GM13977 (cell line): ENCODE results near the gene KIF20A.
A peak's percentile ranks its signal among the peaks of the same experiment; 100 is the strongest.

Source experiments
- DNase-seq: peaks from one replicate; pipeline ENCODE4 v3.0.0; 2012; ENCODE audit warnings: low spot score
- in situ Hi-C: fragments of 300-500 bp; cut with MboI; formaldehyde crosslinking; loops from one replicate; pipeline ENCODE4 v1.12.0; 2022; ENCODE audit warnings: low sequenced_read_pairs, low pct_unique_long_range_greater_than_20kb, mixed read lengths, inconsistent platforms; ENCODE audit not compliant: unreplicated experiment
- TF ChIP-seq, protein P1 (sequence below): IDR thresholded peaks from 2 replicates; pipeline ENCODE4 v1.5.1; 2012; ENCODE audit warnings: mild to moderate bottlenecking, control low read depth; ENCODE audit not compliant: insufficient read depth; ENCODE audit errors: extremely low read depth, missing control alignments

The KIF20A gene

DNA sequence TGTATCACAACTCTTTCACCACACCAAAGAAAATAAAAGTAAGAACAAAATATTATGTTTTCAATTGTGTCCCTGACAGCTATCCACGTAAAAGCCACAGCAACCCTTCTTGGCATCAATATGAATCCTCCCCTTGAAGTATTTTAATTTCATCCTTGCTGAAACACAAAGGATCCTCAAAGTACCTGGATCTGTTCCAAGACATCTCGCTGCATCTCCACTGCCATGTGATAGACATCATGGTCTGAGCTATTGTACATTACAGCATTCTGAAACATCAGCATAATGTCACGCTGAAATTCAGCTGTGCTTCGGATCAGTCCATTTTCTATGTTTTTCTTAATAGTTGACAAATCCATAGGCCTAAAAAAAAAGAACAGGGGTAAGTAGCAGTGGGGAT lies 18.2 kb upstream of the KIF20A start:
- DNase-seq = no peak
- in situ Hi-C loops = no loop called here
- TF ChIP-seq, protein P1, sequence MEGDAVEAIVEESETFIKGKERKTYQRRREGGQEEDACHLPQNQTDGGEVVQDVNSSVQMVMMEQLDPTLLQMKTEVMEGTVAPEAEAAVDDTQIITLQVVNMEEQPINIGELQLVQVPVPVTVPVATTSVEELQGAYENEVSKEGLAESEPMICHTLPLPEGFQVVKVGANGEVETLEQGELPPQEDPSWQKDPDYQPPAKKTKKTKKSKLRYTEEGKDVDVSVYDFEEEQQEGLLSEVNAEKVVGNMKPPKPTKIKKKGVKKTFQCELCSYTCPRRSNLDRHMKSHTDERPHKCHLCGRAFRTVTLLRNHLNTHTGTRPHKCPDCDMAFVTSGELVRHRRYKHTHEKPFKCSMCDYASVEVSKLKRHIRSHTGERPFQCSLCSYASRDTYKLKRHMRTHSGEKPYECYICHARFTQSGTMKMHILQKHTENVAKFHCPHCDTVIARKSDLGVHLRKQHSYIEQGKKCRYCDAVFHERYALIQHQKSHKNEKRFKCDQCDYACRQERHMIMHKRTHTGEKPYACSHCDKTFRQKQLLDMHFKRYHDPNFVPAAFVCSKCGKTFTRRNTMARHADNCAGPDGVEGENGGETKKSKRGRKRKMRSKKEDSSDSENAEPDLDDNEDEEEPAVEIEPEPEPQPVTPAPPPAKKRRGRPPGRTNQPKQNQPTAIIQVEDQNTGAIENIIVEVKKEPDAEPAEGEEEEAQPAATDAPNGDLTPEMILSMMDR = no peak

DNA sequence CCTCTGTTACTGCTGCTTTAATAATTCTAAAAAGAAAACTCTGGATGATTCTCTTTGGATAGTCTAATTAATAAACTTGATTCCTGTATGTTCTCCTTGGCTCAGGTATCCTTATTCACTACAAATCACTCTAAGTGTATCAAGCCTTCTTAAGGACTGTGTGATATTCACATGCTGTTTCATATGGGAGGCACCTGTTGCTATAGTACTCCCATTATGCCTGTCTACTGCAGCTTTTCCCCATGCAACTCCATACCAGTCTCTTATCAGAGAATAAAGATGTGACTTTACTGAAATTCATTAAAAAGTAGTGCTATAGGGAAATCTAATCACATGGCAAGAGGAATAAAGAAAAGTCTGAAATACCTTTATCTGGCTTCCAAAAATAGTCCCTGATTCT lies 15.2 kb upstream of the KIF20A start:
- DNase-seq = no peak
- in situ Hi-C loops = no loop called here
- TF ChIP-seq, protein P1 = no peak

DNA sequence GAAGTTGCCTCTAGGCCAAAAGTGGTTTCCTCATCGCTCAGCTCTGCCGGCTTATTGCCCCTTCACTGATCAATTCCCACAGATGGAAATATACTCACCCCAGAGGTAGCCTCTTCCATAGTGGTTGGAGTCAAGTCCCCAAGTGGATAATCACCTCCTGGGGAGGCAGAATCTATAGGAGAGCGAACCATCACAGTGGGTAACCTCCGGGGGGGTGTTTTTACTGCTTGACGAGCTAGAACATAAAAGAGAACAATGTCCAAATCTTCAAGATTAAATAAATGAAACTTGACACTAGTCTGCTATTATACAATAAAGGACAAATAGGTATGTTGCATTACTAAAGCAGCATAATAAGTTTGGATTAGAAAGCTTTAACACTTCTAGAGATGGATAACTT lies 9.8 kb upstream of the KIF20A start:
- TF ChIP-seq, protein P1 = no peak
- no peak for DNase-seq
- in situ Hi-C loops = no loop called here

- TF ChIP-seq, protein P1 = no peak
- DNase-seq = no peak
- in situ Hi-C loops = no loop called here
Measured at GRCh38 chr5:138170299-138170698, 8.6 kb upstream of the KIF20A start.

DNA sequence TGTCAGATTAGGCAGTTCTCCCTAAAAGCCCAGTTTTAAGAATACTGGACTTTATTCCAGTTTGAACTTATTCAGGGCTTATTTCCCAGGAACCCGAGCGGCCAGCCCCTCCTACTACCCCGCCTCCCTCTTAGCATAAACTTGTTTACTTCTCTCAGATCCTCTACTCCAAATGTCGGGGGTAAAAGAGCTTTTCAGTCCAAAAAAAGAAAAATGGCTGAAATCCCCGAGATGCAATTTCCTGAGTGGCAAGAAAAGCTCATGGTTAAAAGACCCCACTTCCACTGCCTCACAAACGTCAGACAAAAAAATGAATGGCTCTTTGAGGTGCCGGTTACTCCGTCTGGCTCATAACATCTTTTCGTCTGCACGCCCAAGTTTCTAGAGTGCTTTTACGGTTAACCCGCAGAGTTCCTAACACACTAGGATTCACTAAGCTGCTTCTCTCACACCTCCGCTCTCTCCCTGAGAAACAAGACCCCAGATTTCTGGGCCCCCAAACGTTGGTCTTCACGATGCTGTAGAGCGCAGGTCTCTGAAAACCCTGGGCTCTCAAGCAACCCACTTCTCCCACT lies 884 bp upstream of the KIF20A start:
- DNase-seq = peak; percentile 40
- TF ChIP-seq, protein P1 = no peak
- in situ Hi-C loops = loop anchor here (25.0 kb wide), 1 partner anchor 234 kb away; no protein-coding TSS in a partner anchor

DNA sequence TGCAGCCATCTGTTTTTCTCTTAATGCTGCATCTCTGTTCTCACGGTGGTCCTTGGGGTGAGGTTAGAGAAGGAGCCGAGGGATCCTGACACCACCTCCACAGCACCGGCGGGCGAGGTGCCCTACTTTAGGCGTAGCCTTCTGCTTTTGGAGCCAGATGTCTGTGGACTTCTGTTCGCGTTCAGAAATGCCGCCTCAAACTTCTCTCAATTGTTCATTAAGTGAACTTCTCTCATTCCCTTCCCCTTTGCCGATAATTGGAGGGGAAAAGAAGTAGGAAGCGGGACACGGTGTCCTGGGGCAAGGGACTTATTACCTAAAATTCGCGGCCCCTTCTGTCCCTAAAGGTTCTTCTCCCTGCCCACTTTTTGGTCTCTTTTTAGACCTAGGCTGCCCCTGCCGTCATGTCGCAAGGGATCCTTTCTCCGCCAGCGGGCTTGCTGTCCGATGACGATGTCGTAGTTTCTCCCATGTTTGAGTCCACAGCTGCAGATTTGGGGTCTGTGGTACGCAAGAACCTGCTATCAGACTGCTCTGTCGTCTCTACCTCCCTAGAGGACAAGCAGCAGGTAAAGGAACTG lies 455 bp downstream of the KIF20A start:
- TF ChIP-seq, protein P1 = no peak
- DNase-seq = no peak
- in situ Hi-C loops = loop anchor here (25.0 kb wide), 1 partner anchor 233 kb away; no protein-coding TSS in a partner anchor
